Fibroblast of pulmonary artery (primary cell): ENCODE data around the gene CDCP1.

Source experiments
- DNase-seq: peaks from one replicate; pipeline ENCODE4 v3.0.0-alpha.2; 2010; ENCODE audit warnings: low read depth
- H3K4me3 ChIP-seq: replicated peaks from 2 replicates; pipeline ENCODE4 v1.5.1; 2011; ENCODE audit warnings: low read depth, mild to moderate bottlenecking, control low read depth, low read length, moderate library complexity
- CTCF ChIP-seq: IDR thresholded peaks from 2 replicates; pipeline ENCODE4 v1.5.1; 2011; ENCODE audit warnings: mild to moderate bottlenecking, control low read depth, low read length, inconsistent platforms; ENCODE audit errors: missing control alignments

CDCP1 gene

GRCh38 chr3:45130476-45130875 lies 15.7 kb downstream of the CDCP1 start:
- no peak overlapping the region for H3K4me3 ChIP-seq
- no peak for DNase-seq
- TF ChIP-seq CTCF: no peak

GRCh38 chr3:45128950-45129349 lies 17.2 kb downstream of the CDCP1 start:
- no peak for TF ChIP-seq CTCF

GRCh38 chr3:45127130-45127822 lies 18.9 kb downstream of the CDCP1 start:
- TF ChIP-seq CTCF: no peak
- no peak for DNase-seq
- H3K4me3 ChIP-seq: no peak overlapping the region

More at GRCh38 chr3:45128950-45129349, 17.2 kb downstream of the CDCP1 start:
- H3K4me3 ChIP-seq: no peak overlapping the region
- no peak for DNase-seq

GRCh38 chr3:45126730-45127129 lies 19.4 kb downstream of the CDCP1 start:
- no peak overlapping the region for H3K4me3 ChIP-seq
- no peak for TF ChIP-seq CTCF
- DNase-seq: no peak

GRCh38 chr3:45125550-45126026 lies 20.6 kb downstream of the CDCP1 start:
- no peak for TF ChIP-seq CTCF
- no peak overlapping the region for H3K4me3 ChIP-seq
- DNase-seq: no peak

- no peak overlapping the region for H3K4me3 ChIP-seq
- no peak for DNase-seq
- no peak for TF ChIP-seq CTCF
Measured at GRCh38 chr3:45124956-45125355, 21.2 kb downstream of the CDCP1 start.

- no peak for TF ChIP-seq CTCF
- peak; percentile 63 for DNase-seq
- H3K4me3 ChIP-seq: no peak overlapping the region
Measured at GRCh38 chr3:45124352-45124751, 21.8 kb downstream of the CDCP1 start.
